ENCODE results near the gene HOXD10.

GRCh38 chr2:176089843-176090395 is 26.7 kb upstream of the HOXD10 start:
- no peak for TF ChIP-seq ZFP30 (CRISPR knock-in tag; IDR thresholded peaks at IDR 0.05)
- TF ChIP-seq SNAI2 (CRISPR knock-in tag; IDR thresholded peaks at IDR 0.05): no peak
- no peak for TF ChIP-seq CSRNP3 (CRISPR knock-in tag; IDR thresholded peaks at IDR 0.05)
